Liver (tissue), 9 donors: ENCODE results near the gene JPH3. TPM values are rescaled to one million over a fixed set of nuclear protein-coding genes. Genes with fewer than 3 reads are reported as not detected.

ENCODE experiments used
- DNase-seq: peaks from one replicate; pipeline ENCODE4 v3.0.0-alpha.2; 2017; ENCODE audit warnings: low spot score
- H3K27ac ChIP-seq, 2 donors: one replicate each; pipeline ENCODE4 v1.7.0; 2013; ENCODE audit warnings: inconsistent platforms in 2 of 2, low read length in 2 of 2, control low read depth in 1 of 2, low read depth in 1 of 2, mild to moderate bottlenecking in 1 of 2
- H3K27me3 ChIP-seq, 4 donors: one replicate each; pipeline versions ENCODE4 v1.6.1 to v1.7.0; 2013; ENCODE audit warnings: low read length in 3 of 4, inconsistent platforms in 1 of 4, mild to moderate bottlenecking in 1 of 4, moderate library complexity in 1 of 4; ENCODE audit not compliant: control insufficient read depth in 4 of 4, insufficient read depth in 4 of 4
- H3K36me3 ChIP-seq, 4 donors: one replicate each; pipeline versions ENCODE4 v1.6.1 to v1.7.0; 2013; ENCODE audit warnings: low read length in 3 of 4, mild to moderate bottlenecking in 3 of 4, low read depth in 1 of 4, moderate library complexity in 1 of 4; ENCODE audit not compliant: control insufficient read depth in 4 of 4, insufficient read depth in 3 of 4
- H3K4me1 ChIP-seq, 4 donors: one replicate each; pipeline versions ENCODE4 v1.6.1 to v1.7.0; 2013; ENCODE audit warnings: low read length in 3 of 4, mild to moderate bottlenecking in 3 of 4, moderate library complexity in 1 of 4; ENCODE audit not compliant: control insufficient read depth in 4 of 4, insufficient read depth in 4 of 4
- H3K4me3 ChIP-seq, 3 donors: one replicate each; pipeline versions ENCODE4 v1.6.1 to v1.7.0; 2013; ENCODE audit warnings: low read length in 3 of 3, control low read depth in 1 of 3, low read depth in 1 of 3, mild to moderate bottlenecking in 1 of 3
- H3K9ac ChIP-seq, 2 donors: one replicate each; pipeline ENCODE4 v1.7.0; 2013; ENCODE audit warnings: low read length in 2 of 2, mild to moderate bottlenecking in 2 of 2, moderate library complexity in 2 of 2, control low read depth in 1 of 2, low read depth in 1 of 2
- H3K9me3 ChIP-seq, 4 donors: one replicate each; pipeline versions ENCODE4 v1.6.1 to v1.7.0; 2013; ENCODE audit warnings: low read length in 3 of 4; ENCODE audit not compliant: control insufficient read depth in 4 of 4
- ATF3 ChIP-seq: IDR thresholded peaks from 2 replicates; pipeline ENCODE4 v1.6.1; 2016; ENCODE audit warnings: antibody characterized with exemption
- EGR1 ChIP-seq, 2 donors: IDR thresholded peaks; 2 replicates each; pipeline ENCODE4 v1.6.1; 2016 to 2018; ENCODE audit warnings: antibody characterized with exemption in 2 of 2, low read depth in 2 of 2
- FOXA1 ChIP-seq: IDR thresholded peaks from 2 replicates; pipeline ENCODE4 v1.6.1; 2016; ENCODE audit warnings: antibody characterized with exemption
- GABPA ChIP-seq, 2 donors: IDR thresholded peaks in 1 of 2; conservative IDR thresholded peaks in 1 of 2; 2 replicates each; pipeline ENCODE4 v1.6.1; 2016; ENCODE audit warnings: antibody characterized with exemption in 2 of 2, mild to moderate bottlenecking in 1 of 2, moderate library complexity in 1 of 2
- HNF4A ChIP-seq, 2 donors: conservative IDR thresholded peaks; 2 replicates each; pipeline ENCODE4 v1.6.1; 2016; ENCODE audit warnings: antibody characterized with exemption in 2 of 2, mild to moderate bottlenecking in 2 of 2
- HNF4G ChIP-seq: IDR thresholded peaks from 2 replicates; pipeline ENCODE4 v1.6.1; 2016; ENCODE audit warnings: antibody characterized with exemption
- JUND ChIP-seq, 2 donors: IDR thresholded peaks; 2 replicates each; pipeline ENCODE4 v1.6.1; 2016; ENCODE audit warnings: antibody characterized with exemption in 2 of 2
- MAX ChIP-seq: IDR thresholded peaks from 2 replicates; pipeline ENCODE4 v1.6.1; 2016; ENCODE audit warnings: antibody characterized with exemption
- NR2F2 ChIP-seq: IDR thresholded peaks from 2 replicates; pipeline ENCODE4 v1.6.1; 2016; ENCODE audit warnings: antibody characterized with exemption
- RAD21 ChIP-seq, 2 donors: IDR thresholded peaks; 2 replicates each; pipeline ENCODE4 v1.6.1; 2016; ENCODE audit warnings: antibody characterized with exemption in 2 of 2, mild to moderate bottlenecking in 2 of 2
- REST ChIP-seq: IDR thresholded peaks from 2 replicates; pipeline ENCODE4 v1.6.1; 2016; ENCODE audit warnings: antibody characterized with exemption, mild to moderate bottlenecking
- RXRA ChIP-seq, 2 donors: IDR thresholded peaks; 2 replicates each; pipeline ENCODE4 v1.6.1; 2017 to 2018; ENCODE audit warnings: antibody characterized with exemption in 2 of 2, mild to moderate bottlenecking in 1 of 2
- SP1 ChIP-seq: IDR thresholded peaks from 2 replicates; pipeline ENCODE4 v1.6.1; 2018; ENCODE audit warnings: antibody characterized with exemption, mild to moderate bottlenecking
- TAF1 ChIP-seq: conservative IDR thresholded peaks from 2 replicates; pipeline ENCODE4 v1.6.1; 2016; ENCODE audit warnings: antibody characterized with exemption, mild to moderate bottlenecking
- YY1 ChIP-seq: IDR thresholded peaks from 2 replicates; pipeline ENCODE4 v1.6.1; 2016; ENCODE audit warnings: antibody characterized with exemption, mild to moderate bottlenecking
- ZBTB33 ChIP-seq: IDR thresholded peaks from 2 replicates; pipeline ENCODE4 v1.6.1; 2016; ENCODE audit warnings: antibody characterized with exemption
- WGBS: extraction: QIAGEN DNeasy Blood & Tissue Kit; methylation state at CpG from one replicate; pipeline ENCODE4 v1.1.7; 2013; 5-methylcytosine and 5-hydroxymethylcytosine counted together
- polyA plus RNA-seq, 2 donors: library from polyadenylated mRNA; stranded (reverse) in 1 of 2; unstranded in 1 of 2; fragments of 200-250 nt in 1 of 2; fragments of >200 nt in 1 of 2; fragmentation: Nextera tagmentation in 1 of 2; extraction: Ambion mirVana in 1 of 2; gene quantifications; one replicate each; pipeline versions ENCODE4 v1.2.1 to v1.2.3, GENCODE V29; 2013 to 2015
- total RNA-seq, 2 donors: library from RNA; depleted of rRNA; stranded (reverse); fragments of >200 nt; gene quantifications; one replicate each; pipeline ENCODE4 v1.2.3, GENCODE V29; 2014
- donor health status: healthy.
- donor health status: healthy.
- donor health status: healthy.
- donor health status: healthy.
- donor health status: healthy.

The JPH3 gene
- total and polyA plus RNA-seq, 4 donors: under 0.01 to 0.09 (median 0.04) TPM

GRCh38 chr16:87608400-87608985 is 6.2 kb downstream of the JPH3 start:
- peak; percentile 68 for DNase-seq
- H3K36me3 ChIP-seq: no peaks in the 10 kb centered on the region
- TF ChIP-seq JUND (IDR thresholded peaks at IDR 0.05) (no peak), REST (peak; percentile 99)
- H3K9me3 ChIP-seq: no peaks in the 10 kb centered on the region
- H3K4me1 ChIP-seq: no peaks in the 10 kb centered on the region
- H3K27me3 ChIP-seq: peaks cover 0 to 9% (median 1%) of the 10 kb centered on the region in 4 donors
- H3K9ac ChIP-seq: no peak overlapping the region
- WGBS: 43% methylated on average over 20 of the region's 20 CpGs
- H3K27ac ChIP-seq: no peak overlapping the region
- no peak overlapping the region for H3K4me3 ChIP-seq

GRCh38 chr16:87610026-87610425 is 7.7 kb downstream of the JPH3 start:
- 66% methylated on average over 9 of the region's 9 CpGs for WGBS

GRCh38 chr16:87611456-87611855 is 9.1 kb downstream of the JPH3 start:
- TF ChIP-seq TAF1: no peak
- no peak for TF ChIP-seq YY1
- no peak for TF ChIP-seq SP1
- TF ChIP-seq MAX: no peak
- TF ChIP-seq NR2F2: no peak
- no peak for TF ChIP-seq GABPA (IDR thresholded peaks at IDR 0.05 in 1 of 2, conservative IDR thresholded peaks at IDR 0.05 in 1 of 2)
- no peak for TF ChIP-seq HNF4G
- no peak for TF ChIP-seq ZBTB33
- no peak for TF ChIP-seq RAD21 (IDR thresholded peaks at IDR 0.05)
- no peak for TF ChIP-seq HNF4A (conservative IDR thresholded peaks at IDR 0.05)
- TF ChIP-seq ATF3: no peak
- WGBS: 73% methylated on average over 6 of the region's 6 CpGs
- Histone ChIP-seq H3K9me3 (no peaks in the 10 kb centered on the region), H3K4me1 (no peaks in the 10 kb centered on the region), H3K9ac (no peak overlapping the region), H3K4me3 (no peak overlapping the region), H3K27ac (no peak overlapping the region), H3K36me3 (no peaks in the 10 kb centered on the region), H3K27me3 (no peaks in the 10 kb centered on the region)
- no peak for DNase-seq

More at GRCh38 chr16:87610026-87610425, 7.7 kb downstream of the JPH3 start:
- H3K9ac ChIP-seq: no peak overlapping the region
- no peak overlapping the region for H3K4me3 ChIP-seq
- TF ChIP-seq FOXA1 (no peak), RAD21 (IDR thresholded peaks at IDR 0.05) (no peak), EGR1 (IDR thresholded peaks at IDR 0.05; ENCODE audit: low read depth in 2 of 2) (no peak), RXRA (IDR thresholded peaks at IDR 0.05) (no peak), ATF3 (no peak), SP1 (no peak), TAF1 (no peak), MAX (no peak)
- DNase-seq: no peak
- no peaks in the 10 kb centered on the region for H3K36me3 ChIP-seq
- peaks cover 0 to 1% (median 0%) of the 10 kb centered on the region in 4 donors for H3K27me3 ChIP-seq
- no peaks in the 10 kb centered on the region for H3K4me1 ChIP-seq
- no peaks in the 10 kb centered on the region for H3K9me3 ChIP-seq
- H3K27ac ChIP-seq: no peak overlapping the region
